Subcutaneous adipose tissue (tissue), 4 donors: ENCODE measurements around the gene TNFRSF12A. TPM values are rescaled to one million over a fixed set of nuclear protein-coding genes. Genes with fewer than 3 reads are reported as not detected.

Experiments
- CTCF ChIP-seq: fragments of 450-650 bp; IDR thresholded peaks from one replicate; pipeline ENCODE4 v1.5.1; 2016; ENCODE audit warnings: low read depth, mild to moderate bottlenecking, control low read depth, antibody characterized with exemption, moderate library complexity
- total RNA-seq, 4 donors: library from RNA; depleted of rRNA; stranded (reverse); fragments of >200 nt; gene quantifications; one replicate each; pipeline ENCODE4 v1.1.0, GENCODE V29; 2016

Gene TNFRSF12A
- total RNA-seq, 4 donors from 2014 or later = 8.1 to 20.7 (median 13.5) TPM

GRCh38 chr16:3062553-3062952 lies 42.4 kb downstream of the TNFRSF12A start:
- TF ChIP-seq CTCF = no peak

GRCh38 chr16:3063625-3064386 lies 43.6 kb downstream of the TNFRSF12A start:
- no peak for TF ChIP-seq CTCF

- no peak for TF ChIP-seq CTCF
Measured at GRCh38 chr16:3065069-3065741, 45.0 kb downstream of the TNFRSF12A start, which contains the start of gene IL32. IL32 (plus strand) TSS chr16:3065640; CDS start chr16:3065812, 172 bp downstream.

GRCh38 chr16:3065742-3066439 lies 45.7 kb downstream of the TNFRSF12A start:
- TF ChIP-seq CTCF = no peak

- no peak for TF ChIP-seq CTCF
Measured at GRCh38 chr16:3066440-3066748, 46.2 kb downstream of the TNFRSF12A start.

- TF ChIP-seq CTCF = no peak
Measured at GRCh38 chr16:3068487-3068886, 48.3 kb downstream of the TNFRSF12A start.

- TF ChIP-seq CTCF = no peak
Measured at GRCh38 chr16:3070608-3071111, 50.5 kb downstream of the TNFRSF12A start.
